CD4-positive, alpha-beta T cell (primary cell): ENCODE results near the gene ALLC. TPM values are rescaled to one million over a fixed set of nuclear protein-coding genes. Genes with fewer than 3 reads are reported as not detected.
A peak's percentile ranks its signal among the peaks of the same experiment; 100 is the strongest.

Experiments used
- ATAC-seq: fragments of 200-7000 bp; cut with Tn5 transposase; one replicate; pipeline ENCODE4 v1.10.0; 2022; ENCODE audit warnings: mild to moderate bottlenecking; ENCODE audit not compliant: poor library complexity
- CTCF ChIA-PET: fragments of 350-600 bp; sonication (Branson Sonifier 250); formaldehyde crosslinking; loops from one replicate; lab custom pipeline; 2021; ENCODE audit warnings: antibody characterized with exemption, inconsistent platforms; lab: Charles Lee
- POLR2A ChIA-PET: fragments of 350-600 bp; sonication (Branson Sonifier 250); formaldehyde crosslinking; loops from one replicate; lab custom pipeline; 2021; ENCODE audit warnings: antibody characterized with exemption, inconsistent platforms; lab: Charles Lee
- DNase-seq, 14 experiments: peaks; one replicate each; pipeline ENCODE4 v3.0.0-alpha.2; 2013 to 2020; ENCODE audit warnings: mixed read lengths in 2 of 14
- H3K27ac ChIP-seq, 2 donors: one replicate each; pipeline versions ENCODE4 v1.5.1 to v1.7.0; 2013; ENCODE audit warnings: low read length in 2 of 2, low read depth in 1 of 2, mild to moderate bottlenecking in 1 of 2
- H3K27me3 ChIP-seq, 2 experiments: 1 replicate in 1 of 2; 2 replicates in 1 of 2; pipeline versions ENCODE4 v1.6.1 to v1.7.0; 2013; ENCODE audit warnings: low read length in 2 of 2, control low read depth in 1 of 2, mild to moderate bottlenecking in 1 of 2, moderate library complexity in 1 of 2; ENCODE audit not compliant: insufficient read depth in 2 of 2, control insufficient read depth in 1 of 2
- H3K36me3 ChIP-seq: one replicate; pipeline ENCODE4 v1.6.1; 2013; ENCODE audit warnings: low read length, control low read depth; ENCODE audit not compliant: insufficient read depth
- H3K4me1 ChIP-seq: one replicate; pipeline ENCODE4 v1.6.1; 2013; ENCODE audit warnings: low read length, control low read depth; ENCODE audit not compliant: insufficient read depth
- H3K4me3 ChIP-seq: one replicate; pipeline ENCODE4 v1.5.1; 2013; ENCODE audit warnings: mild to moderate bottlenecking, low read length, moderate library complexity
- H3K9me3 ChIP-seq, 2 experiments: 1 replicate in 1 of 2; 2 replicates in 1 of 2; pipeline versions ENCODE4 v1.6.1 to v1.7.0; 2013; ENCODE audit warnings: low read length in 2 of 2, mild to moderate bottlenecking in 2 of 2, control low read depth in 1 of 2, moderate library complexity in 1 of 2; ENCODE audit not compliant: control insufficient read depth in 1 of 2, insufficient read depth in 1 of 2
- H3K27ac Mint-ChIP-seq: one replicate; pipeline ENCODE4 v1.8.0; 2020; ENCODE audit warnings: mixed read lengths
- H3K27me3 Mint-ChIP-seq: one replicate; pipeline ENCODE4 v1.8.0; 2021; ENCODE audit warnings: mixed read lengths
- H3K36me3 Mint-ChIP-seq: one replicate; pipeline ENCODE4 v1.8.0; 2021; ENCODE audit warnings: low read depth, mixed read lengths
- H3K4me1 Mint-ChIP-seq: one replicate; pipeline ENCODE4 v1.8.0; 2021; ENCODE audit warnings: low read depth, mixed read lengths
- H3K4me3 Mint-ChIP-seq: one replicate; pipeline ENCODE4 v1.8.0; 2020; ENCODE audit warnings: mild to moderate bottlenecking, mixed read lengths
- H3K9me3 Mint-ChIP-seq: one replicate; pipeline ENCODE4 v1.8.0; 2020; ENCODE audit warnings: mixed read lengths
- intact Hi-C, 2 experiments: fragments of 100-400 bp; cut with DNase I in 1 of 2; cut with micrococcal nuclease in 1 of 2; formaldehyde crosslinking; loops; one replicate each; pipeline versions ENCODE4 v1.15.1 to v1.9.0; 2023 to 2025; cut with DNase I, micrococcal nuclease
- total RNA-seq, 174 experiments: library from RNA in 2 of 174; stranded (reverse) in 2 of 174; gene quantifications; one replicate each; pipeline ENCODE4 v1.2.3 and lab custom pipeline; 2021 to 2026
- TF ChIP-seq, protein P1 (sequence below): fragments of 200-600 bp; IDR thresholded peaks from one replicate; pipeline ENCODE4 v1.8.0; 2022; ENCODE audit warnings: antibody characterized with exemption, mild to moderate bottlenecking

The ALLC gene
- total RNA-seq, 2 experiments from 2014 or later, result not detected

DNA sequence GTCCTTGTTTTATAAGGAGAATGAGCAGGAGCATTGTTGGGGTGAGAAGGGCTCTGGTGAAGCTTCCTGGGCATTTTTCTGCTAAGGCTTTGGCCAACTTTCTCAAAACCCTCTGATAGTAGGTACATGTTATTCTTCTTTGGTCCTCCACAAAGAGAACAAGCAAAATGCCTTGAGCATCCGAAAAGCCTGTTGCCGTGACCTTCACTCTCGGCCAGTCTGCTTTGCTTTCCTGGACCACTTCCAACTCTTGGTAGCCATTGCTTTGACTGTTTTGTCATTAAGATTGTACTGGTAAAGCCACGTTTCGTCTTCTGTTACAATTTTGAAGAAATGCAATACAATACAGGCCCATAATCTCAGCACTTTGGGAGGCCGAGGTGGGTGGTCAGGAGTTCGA is 27.4 kb upstream of the ALLC start:
- Histone ChIP-seq H3K4me3 (no peak overlapping the region), H3K36me3 (no peaks in the 10 kb centered on the region), H3K9me3 (no peaks in the 10 kb centered on the region), H3K27me3 (no peaks in the 10 kb centered on the region), H3K27ac (no peak overlapping the region), H3K4me1 (no peaks in the 10 kb centered on the region)
- Mint-ChIP-seq H3K4me1 (no peaks in the 10 kb centered on the region), H3K36me3 (no peaks in the 10 kb centered on the region), H3K27ac (no peak overlapping the region), H3K4me3 (no peak overlapping the region), H3K27me3 (no peaks in the 10 kb centered on the region), H3K9me3 (no peaks in the 10 kb centered on the region)
- intact Hi-C loops, result no loop called here
- ChIA-PET POLR2A (no interaction called here), CTCF (no interaction called here)
- no peak for ATAC-seq
- TF ChIP-seq, protein P1, sequence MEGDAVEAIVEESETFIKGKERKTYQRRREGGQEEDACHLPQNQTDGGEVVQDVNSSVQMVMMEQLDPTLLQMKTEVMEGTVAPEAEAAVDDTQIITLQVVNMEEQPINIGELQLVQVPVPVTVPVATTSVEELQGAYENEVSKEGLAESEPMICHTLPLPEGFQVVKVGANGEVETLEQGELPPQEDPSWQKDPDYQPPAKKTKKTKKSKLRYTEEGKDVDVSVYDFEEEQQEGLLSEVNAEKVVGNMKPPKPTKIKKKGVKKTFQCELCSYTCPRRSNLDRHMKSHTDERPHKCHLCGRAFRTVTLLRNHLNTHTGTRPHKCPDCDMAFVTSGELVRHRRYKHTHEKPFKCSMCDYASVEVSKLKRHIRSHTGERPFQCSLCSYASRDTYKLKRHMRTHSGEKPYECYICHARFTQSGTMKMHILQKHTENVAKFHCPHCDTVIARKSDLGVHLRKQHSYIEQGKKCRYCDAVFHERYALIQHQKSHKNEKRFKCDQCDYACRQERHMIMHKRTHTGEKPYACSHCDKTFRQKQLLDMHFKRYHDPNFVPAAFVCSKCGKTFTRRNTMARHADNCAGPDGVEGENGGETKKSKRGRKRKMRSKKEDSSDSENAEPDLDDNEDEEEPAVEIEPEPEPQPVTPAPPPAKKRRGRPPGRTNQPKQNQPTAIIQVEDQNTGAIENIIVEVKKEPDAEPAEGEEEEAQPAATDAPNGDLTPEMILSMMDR, result no peak
- DNase-seq, result no peak

DNA sequence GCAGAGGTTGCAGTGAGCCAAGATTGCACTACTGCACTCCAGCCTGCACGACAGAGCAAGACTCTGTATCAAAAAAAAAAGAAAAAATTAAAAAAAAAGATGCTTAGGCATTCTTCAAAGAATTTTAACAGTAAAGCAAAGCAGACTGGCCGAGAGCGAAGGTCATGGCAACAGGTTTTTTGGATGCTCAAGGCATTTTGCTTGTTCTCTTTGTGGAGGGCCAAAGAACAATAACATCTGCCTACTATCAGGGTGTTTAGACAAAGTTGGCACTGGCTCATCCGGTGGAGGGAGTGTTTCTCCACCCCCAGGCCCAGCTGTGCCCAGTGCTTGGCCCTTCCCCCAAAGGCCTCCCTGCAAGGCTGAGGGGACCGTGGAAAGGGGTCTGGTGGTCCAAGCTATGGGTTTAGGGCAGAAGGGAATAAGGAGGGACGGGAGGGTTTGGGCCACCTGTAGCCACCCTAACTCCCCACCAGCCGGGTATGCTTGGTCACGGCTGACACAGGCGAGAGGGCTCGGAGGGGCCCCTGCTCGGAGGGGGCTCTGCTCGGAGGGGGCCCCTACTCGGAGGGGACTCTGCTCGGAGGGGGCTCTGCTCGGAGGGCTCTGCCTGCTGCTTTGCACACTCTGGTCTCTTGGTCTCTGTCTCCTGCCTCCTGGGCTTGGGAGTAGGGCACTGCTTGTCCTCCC is 26.7 kb upstream of the ALLC start:
- peak in 2 of 14 experiments; percentile 2 to 7 for DNase-seq
- Mint-ChIP-seq H3K4me3 (no peak overlapping the region), H3K27ac (no peak overlapping the region), H3K27me3 (no peaks in the 10 kb centered on the region), H3K9me3 (no peaks in the 10 kb centered on the region), H3K4me1 (no peaks in the 10 kb centered on the region), H3K36me3 (no peaks in the 10 kb centered on the region)
- H3K36me3 ChIP-seq, result no peaks in the 10 kb centered on the region
- TF ChIP-seq, protein P1, result no peak
- ChIA-PET POLR2A (no interaction called here), CTCF (no interaction called here)
- H3K4me1 ChIP-seq, result no peaks in the 10 kb centered on the region
- no peak overlapping the region for H3K27ac ChIP-seq
- intact Hi-C loops, result no loop called here
- no peak overlapping the region for H3K4me3 ChIP-seq
- H3K9me3 ChIP-seq, result no peaks in the 10 kb centered on the region
- no peaks in the 10 kb centered on the region for H3K27me3 ChIP-seq
- ATAC-seq, result no peak

DNA sequence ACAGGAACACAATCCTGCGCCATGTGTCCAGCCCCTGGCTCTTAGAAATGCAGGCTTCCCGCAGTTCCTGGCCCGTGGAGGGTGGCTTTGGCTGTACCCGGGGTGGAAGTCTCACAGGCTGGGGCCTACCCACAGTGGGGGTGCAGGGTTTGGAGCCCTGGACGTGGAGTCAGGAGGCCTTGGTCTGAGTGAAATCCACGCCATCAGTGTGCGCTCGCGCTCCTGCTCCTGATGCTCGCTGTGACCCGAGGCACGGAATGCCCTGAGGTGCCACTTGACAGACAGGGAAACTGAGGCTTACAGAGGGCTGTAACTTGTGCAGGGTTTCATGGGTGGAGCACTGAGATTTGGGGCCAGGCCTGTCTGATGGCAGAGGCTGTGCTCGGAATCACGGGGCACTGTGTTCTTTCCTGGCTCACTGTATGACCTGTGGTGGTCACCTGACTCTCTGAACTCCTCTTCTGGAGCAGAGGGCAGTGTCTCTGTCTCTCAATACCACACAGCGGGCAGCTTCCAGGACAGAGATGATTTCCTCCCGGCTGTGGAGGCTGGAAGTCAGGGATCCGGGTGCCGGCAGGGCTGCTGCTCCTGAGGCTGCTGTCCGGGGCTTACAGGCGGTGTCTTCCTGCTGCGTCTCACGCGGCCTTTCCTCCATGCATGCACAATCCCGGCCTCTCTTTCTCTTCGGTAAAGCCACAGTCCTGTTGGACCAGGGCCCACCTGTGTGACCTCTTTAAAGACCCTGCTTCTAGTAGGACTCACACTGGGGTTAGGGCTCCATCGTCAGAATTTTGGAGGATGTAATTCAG is 25.9 kb upstream of the ALLC start:
- no peaks in the 10 kb centered on the region for H3K4me1 Mint-ChIP-seq
- no peak overlapping the region for H3K4me3 ChIP-seq
- DNase-seq (peak in 2 of 14 experiments; percentile 3 to 23), ATAC-seq (no peak)
- CTCF ChIA-PET, result no interaction called here
- intact Hi-C loops, result no loop called here
- no peak overlapping the region for H3K27ac Mint-ChIP-seq
- TF ChIP-seq, protein P1, result no peak
- H3K4me3 Mint-ChIP-seq, result no peak overlapping the region
- H3K27ac ChIP-seq, result no peak overlapping the region
- no peaks in the 10 kb centered on the region for H3K27me3 Mint-ChIP-seq
- no peaks in the 10 kb centered on the region for H3K36me3 Mint-ChIP-seq
- no peaks in the 10 kb centered on the region for H3K9me3 Mint-ChIP-seq
- no peaks in the 10 kb centered on the region for H3K36me3 ChIP-seq
- H3K9me3 ChIP-seq, result no peaks in the 10 kb centered on the region
- H3K27me3 ChIP-seq, result no peaks in the 10 kb centered on the region
- no peaks in the 10 kb centered on the region for H3K4me1 ChIP-seq
- POLR2A ChIA-PET, result no interaction called here
